BE2C (cell line): ENCODE measurements around the gene IGFBP6.
A peak's percentile ranks its signal among the peaks of the same experiment; 100 is the strongest.

Source experiments
- DNase-seq: peaks from one replicate; pipeline ENCODE4 v3.0.0-alpha.2; 2020
- H3K27me3 ChIP-seq: fragments of 250-450 bp; sonication (Bioruptor Pico); 2 replicates; pipeline ENCODE4 v1.5.1; 2020; ENCODE audit warnings: mild to moderate bottlenecking
- H3K36me3 ChIP-seq: fragments of 250-450 bp; sonication (Bioruptor Pico); 2 replicates; pipeline ENCODE4 v1.5.1; 2020; ENCODE audit warnings: mild to moderate bottlenecking
- H3K4me1 ChIP-seq: fragments of 250-450 bp; sonication (Bioruptor Pico); 2 replicates; pipeline ENCODE4 v1.5.1; 2020
- H3K4me3 ChIP-seq: 2 replicates; pipeline ENCODE4 v1.5.1; 2011; ENCODE audit warnings: low read depth, low read length
- H3K9me3 ChIP-seq: fragments of 250-450 bp; sonication (Bioruptor Pico); 2 replicates; pipeline ENCODE4 v1.5.1; 2020
- TF ChIP-seq, protein P1 (sequence below): IDR thresholded peaks from 2 replicates; pipeline ENCODE4 v1.5.1; 2012; ENCODE audit warnings: mild to moderate bottlenecking, low read depth, low read length

The IGFBP6 gene

DNA sequence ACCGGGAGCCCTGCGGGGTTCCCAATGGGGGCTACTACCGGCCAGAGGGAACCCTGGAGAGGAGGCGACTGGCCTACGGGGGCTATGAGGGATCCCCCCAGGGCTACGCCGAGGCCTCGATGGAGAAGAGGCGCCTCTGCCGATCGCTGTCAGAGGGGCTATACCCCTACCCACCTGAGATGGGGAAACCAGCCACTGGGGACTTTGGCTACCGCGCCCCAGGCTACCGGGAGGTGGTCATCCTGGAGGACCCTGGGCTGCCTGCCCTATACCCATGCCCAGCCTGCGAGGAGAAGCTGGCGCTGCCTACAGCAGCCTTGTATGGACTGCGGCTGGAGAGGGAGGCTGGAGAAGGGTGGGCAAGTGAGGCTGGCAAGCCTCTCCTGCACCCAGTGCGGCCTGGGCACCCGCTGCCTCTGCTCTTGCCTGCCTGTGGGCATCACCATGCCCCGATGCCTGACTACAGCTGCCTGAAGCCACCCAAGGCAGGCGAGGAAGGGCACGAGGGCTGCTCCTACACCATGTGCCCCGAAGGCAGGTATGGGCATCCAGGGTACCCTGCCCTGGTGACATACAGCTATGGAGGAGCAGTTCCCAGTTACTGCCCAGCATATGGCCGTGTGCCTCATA is 37.9 kb upstream of the IGFBP6 start:
- H3K36me3 ChIP-seq = no peaks in the 10 kb centered on the region
- no peak overlapping the region for H3K4me3 ChIP-seq
- H3K4me1 ChIP-seq = no peaks in the 10 kb centered on the region
- TF ChIP-seq, protein P1, sequence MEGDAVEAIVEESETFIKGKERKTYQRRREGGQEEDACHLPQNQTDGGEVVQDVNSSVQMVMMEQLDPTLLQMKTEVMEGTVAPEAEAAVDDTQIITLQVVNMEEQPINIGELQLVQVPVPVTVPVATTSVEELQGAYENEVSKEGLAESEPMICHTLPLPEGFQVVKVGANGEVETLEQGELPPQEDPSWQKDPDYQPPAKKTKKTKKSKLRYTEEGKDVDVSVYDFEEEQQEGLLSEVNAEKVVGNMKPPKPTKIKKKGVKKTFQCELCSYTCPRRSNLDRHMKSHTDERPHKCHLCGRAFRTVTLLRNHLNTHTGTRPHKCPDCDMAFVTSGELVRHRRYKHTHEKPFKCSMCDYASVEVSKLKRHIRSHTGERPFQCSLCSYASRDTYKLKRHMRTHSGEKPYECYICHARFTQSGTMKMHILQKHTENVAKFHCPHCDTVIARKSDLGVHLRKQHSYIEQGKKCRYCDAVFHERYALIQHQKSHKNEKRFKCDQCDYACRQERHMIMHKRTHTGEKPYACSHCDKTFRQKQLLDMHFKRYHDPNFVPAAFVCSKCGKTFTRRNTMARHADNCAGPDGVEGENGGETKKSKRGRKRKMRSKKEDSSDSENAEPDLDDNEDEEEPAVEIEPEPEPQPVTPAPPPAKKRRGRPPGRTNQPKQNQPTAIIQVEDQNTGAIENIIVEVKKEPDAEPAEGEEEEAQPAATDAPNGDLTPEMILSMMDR = no peak
- H3K9me3 ChIP-seq = no peaks in the 10 kb centered on the region
- no peak for DNase-seq
- H3K27me3 ChIP-seq = no peaks in the 10 kb centered on the region

DNA sequence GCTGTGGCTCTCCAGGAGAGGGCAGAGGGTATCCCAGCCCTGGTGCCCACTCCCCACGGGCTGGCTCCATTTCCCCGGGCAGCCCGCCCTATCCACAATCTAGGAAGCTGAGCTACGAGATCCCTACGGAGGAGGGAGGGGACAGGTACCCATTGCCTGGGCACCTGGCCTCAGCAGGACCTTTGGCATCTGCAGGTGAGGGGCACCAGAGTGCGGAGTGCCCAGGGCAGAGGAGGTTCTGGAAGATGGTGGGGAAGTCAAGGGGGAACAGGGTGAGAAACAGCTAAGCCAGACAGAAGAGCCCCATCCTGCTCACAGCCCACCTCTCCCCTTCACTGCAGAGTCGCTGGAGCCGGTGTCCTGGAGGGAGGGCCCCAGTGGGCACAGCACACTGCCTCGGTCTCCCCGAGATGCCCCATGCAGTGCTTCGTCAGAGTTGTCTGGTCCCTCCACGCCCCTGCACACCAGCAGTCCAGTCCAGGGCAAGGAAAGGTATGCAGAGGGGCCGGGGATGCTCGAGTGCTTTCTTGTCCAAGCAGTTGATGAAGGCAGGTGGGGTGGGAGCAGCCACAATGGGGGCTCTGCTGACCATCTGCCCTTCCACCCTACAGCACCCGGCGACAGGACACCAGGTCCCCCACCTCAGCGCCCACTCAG is 37.3 kb upstream of the IGFBP6 start:
- TF ChIP-seq, protein P1 = no peak
- H3K36me3 ChIP-seq = no peaks in the 10 kb centered on the region
- no peaks in the 10 kb centered on the region for H3K9me3 ChIP-seq
- no peaks in the 10 kb centered on the region for H3K27me3 ChIP-seq
- H3K4me3 ChIP-seq = no peak overlapping the region
- DNase-seq = no peak
- no peaks in the 10 kb centered on the region for H3K4me1 ChIP-seq

- TF ChIP-seq, protein P1 = no peak
- H3K9me3 ChIP-seq = no peaks in the 10 kb centered on the region
- no peak overlapping the region for H3K4me3 ChIP-seq
- H3K27me3 ChIP-seq = no peaks in the 10 kb centered on the region
- no peak for DNase-seq
- H3K4me1 ChIP-seq = no peaks in the 10 kb centered on the region
- H3K36me3 ChIP-seq = no peaks in the 10 kb centered on the region
Observed at GRCh38 chr12:53060721-53061276, 36.7 kb upstream of the IGFBP6 start.

DNA sequence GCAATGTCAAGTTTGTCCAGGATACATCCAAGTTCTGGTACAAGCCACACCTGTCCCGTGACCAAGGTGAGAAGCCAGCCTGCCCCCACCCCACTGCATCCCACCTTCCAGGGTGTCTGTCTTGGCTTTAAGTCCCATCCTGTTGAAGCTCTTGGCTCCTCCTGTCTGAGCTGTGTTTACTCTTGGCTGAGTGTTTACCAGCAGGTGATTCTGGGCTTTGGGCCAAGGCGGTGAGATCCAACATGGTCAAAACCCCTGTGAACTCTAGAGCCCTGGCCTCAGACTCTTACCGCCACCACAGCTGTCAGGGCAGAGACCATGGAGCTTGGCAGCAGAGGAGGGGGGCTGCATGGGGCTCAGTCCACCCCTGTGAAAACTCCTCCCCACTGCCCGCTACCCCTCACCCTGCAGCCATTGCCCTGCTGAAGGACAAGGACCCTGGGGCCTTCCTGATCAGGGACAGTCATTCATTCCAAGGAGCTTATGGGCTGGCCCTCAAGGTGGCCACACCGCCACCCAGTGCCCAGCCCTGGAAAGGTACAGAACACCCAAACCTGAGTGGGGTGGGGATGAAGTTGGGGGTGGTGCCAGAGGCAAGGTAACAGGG is 36.0 kb upstream of the IGFBP6 start:
- no peak for DNase-seq
- Histone ChIP-seq H3K27me3 (no peaks in the 10 kb centered on the region), H3K4me1 (no peaks in the 10 kb centered on the region), H3K9me3 (no peaks in the 10 kb centered on the region), H3K4me3 (no peak overlapping the region), H3K36me3 (no peaks in the 10 kb centered on the region)
- TF ChIP-seq, protein P1 = peak; percentile 26; the same call in 1 of the 2 replicates

DNA sequence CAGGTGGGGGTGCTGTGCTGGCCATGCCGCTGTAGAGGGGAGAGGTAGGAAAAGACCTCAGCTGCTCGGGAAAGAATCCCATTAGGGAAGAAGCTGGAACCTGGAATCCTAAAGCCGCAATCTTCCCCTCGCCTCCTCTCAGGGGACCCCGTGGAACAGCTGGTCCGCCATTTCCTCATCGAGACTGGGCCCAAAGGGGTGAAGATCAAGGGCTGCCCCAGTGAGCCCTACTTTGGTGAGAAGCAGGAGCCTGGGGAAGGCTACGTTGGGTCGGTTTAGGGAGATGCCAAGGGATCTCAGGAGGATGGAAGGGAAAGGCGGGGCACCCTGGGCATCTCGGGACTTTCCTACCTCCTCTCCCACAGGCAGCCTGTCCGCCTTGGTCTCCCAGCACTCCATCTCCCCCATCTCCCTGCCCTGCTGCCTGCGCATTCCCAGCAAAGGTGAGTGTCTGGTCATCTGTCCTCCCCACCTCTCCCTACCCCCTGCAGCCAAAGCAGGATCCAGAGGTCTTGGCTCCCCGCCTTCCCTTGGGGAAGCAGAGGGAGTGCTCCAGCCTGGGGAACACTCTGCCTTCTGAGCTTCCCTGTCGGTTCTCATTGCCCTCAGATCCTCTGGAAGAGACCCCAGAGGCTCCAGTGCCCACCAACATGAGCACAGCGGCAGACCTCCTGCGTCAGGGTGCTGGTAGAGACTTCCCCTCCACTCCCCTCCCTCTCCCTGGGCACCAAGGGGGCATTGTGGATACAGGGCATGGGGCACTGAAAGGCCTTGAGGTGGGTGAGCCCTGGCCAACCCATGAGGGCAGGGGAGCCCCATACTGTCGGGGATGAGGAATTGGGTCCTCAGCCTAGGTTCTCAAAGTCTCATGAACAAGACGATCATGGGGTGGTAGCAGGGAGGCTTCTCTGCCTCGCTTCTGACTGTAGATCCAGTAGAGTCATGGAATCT is 35.2 kb upstream of the IGFBP6 start:
- Histone ChIP-seq H3K27me3 (no peaks in the 10 kb centered on the region), H3K4me3 (no peak overlapping the region), H3K4me1 (no peaks in the 10 kb centered on the region), H3K9me3 (no peaks in the 10 kb centered on the region), H3K36me3 (no peaks in the 10 kb centered on the region)
- TF ChIP-seq, protein P1 = no peak
- no peak for DNase-seq
